ENCODE results near the gene FNDC3A. TPM values are rescaled to one million over a fixed set of nuclear protein-coding genes. Genes with fewer than 3 reads are reported as not detected.

Gene FNDC3A
- total and polyA plus RNA-seq, 4 donors: 14.9 to 70.2 (median 47.3) TPM

DNA sequence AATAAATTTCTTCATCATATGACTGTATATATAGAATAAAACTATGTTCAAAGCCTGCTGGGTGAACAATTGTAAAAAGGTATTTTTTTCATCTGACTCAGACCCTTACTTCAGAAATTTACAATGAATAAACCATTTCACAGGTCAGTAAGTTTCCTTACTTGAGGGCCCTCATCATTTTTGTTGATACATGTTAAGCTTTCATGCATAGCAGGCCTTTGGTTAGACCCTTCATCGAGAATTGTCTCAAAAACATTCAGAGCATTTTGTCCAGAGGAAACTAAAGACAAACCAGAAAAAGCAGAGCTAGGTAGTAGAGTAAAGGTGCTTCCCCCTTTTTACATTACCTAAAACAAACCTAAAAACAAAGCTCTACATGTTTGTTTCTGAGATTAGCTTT, 46.2 kb downstream of the FNDC3A start:
- Histone ChIP-seq H3K36me3 (ENCODE audit: control insufficient read depth in 1 of 2, insufficient read depth in 2 of 2, low read length in 1 of 2) (peaks cover 0 to 2% of the 10 kb centered on the region in 2 donors), H3K27me3 (ENCODE audit: control insufficient read depth in 1 of 2, insufficient read depth in 2 of 2, low read length in 1 of 2) (no peaks in the 10 kb centered on the region), H3K27ac (ENCODE audit: low read depth in 1 of 2, low read length in 2 of 2) (no peak overlapping the region), H3K4me1 (ENCODE audit: control insufficient read depth in 1 of 2, insufficient read depth in 2 of 2, low read length in 2 of 2) (no peaks in the 10 kb centered on the region), H3K4me3 (ENCODE audit: low read length in 2 of 2) (no peak overlapping the region), H3K9me3 (ENCODE audit: control insufficient read depth, low read length) (no peaks in the 10 kb centered on the region)
- intact Hi-C loops (cut with DNase I): no loop called here
- DNase-seq (no peak), ATAC-seq (ENCODE audit: low FRiP score) (no peak)
- 88 to 94% methylated on average over 1 of the region's 1 CpG for WGBS, 2 donors

- no peaks in the 10 kb centered on the region for H3K4me1 ChIP-seq (ENCODE audit: control insufficient read depth in 1 of 2, insufficient read depth in 2 of 2, low read length in 2 of 2)
- whole genome bisulfite sequencing, 2 donors: 62 to 65% methylated on average over 2 of the region's 2 CpGs
- H3K27me3 ChIP-seq (ENCODE audit: control insufficient read depth in 1 of 2, insufficient read depth in 2 of 2, low read length in 1 of 2): no peaks in the 10 kb centered on the region
- H3K4me3 ChIP-seq (ENCODE audit: low read length in 2 of 2): no peak overlapping the region
- intact Hi-C loops (cut with DNase I): no loop called here
- no peaks in the 10 kb centered on the region for H3K9me3 ChIP-seq (ENCODE audit: control insufficient read depth, low read length)
- peaks cover 0 to 2% of the 10 kb centered on the region in 2 donors for H3K36me3 ChIP-seq (ENCODE audit: control insufficient read depth in 1 of 2, insufficient read depth in 2 of 2, low read length in 1 of 2)
- ATAC-seq (ENCODE audit: low FRiP score) (no peak), DNase-seq (no peak)
- H3K27ac ChIP-seq (ENCODE audit: low read depth in 1 of 2, low read length in 2 of 2): no peak overlapping the region
Measured at GRCh38 chr13:49022472-49023144, 46.9 kb downstream of the FNDC3A start.

GRCh38 chr13:49023431-49023830, 47.7 kb downstream of the FNDC3A start:
- Histone ChIP-seq H3K27me3 (ENCODE audit: control insufficient read depth in 1 of 2, insufficient read depth in 2 of 2, low read length in 1 of 2) (no peaks in the 10 kb centered on the region), H3K36me3 (ENCODE audit: control insufficient read depth in 1 of 2, insufficient read depth in 2 of 2, low read length in 1 of 2) (peaks cover 0 to 2% of the 10 kb centered on the region in 2 donors), H3K4me1 (ENCODE audit: control insufficient read depth in 1 of 2, insufficient read depth in 2 of 2, low read length in 2 of 2) (no peaks in the 10 kb centered on the region), H3K4me3 (ENCODE audit: low read length in 2 of 2) (no peak overlapping the region), H3K27ac (ENCODE audit: low read depth in 1 of 2, low read length in 2 of 2) (no peak overlapping the region), H3K9me3 (ENCODE audit: control insufficient read depth, low read length) (no peaks in the 10 kb centered on the region)
- DNase-seq: no peak
- ATAC-seq (ENCODE audit: low FRiP score): no peak
- intact Hi-C loops (cut with DNase I): no loop called here

GRCh38 chr13:49026851-49027250, 51.1 kb downstream of the FNDC3A start:
- WGBS, 2 donors: 0 to 44% methylated on average over 1 of the region's 1 CpG
- no peaks in the 10 kb centered on the region for H3K4me1 ChIP-seq (ENCODE audit: control insufficient read depth in 1 of 2, insufficient read depth in 2 of 2, low read length in 2 of 2)
- intact Hi-C loops (cut with DNase I): no loop called here

GRCh38 chr13:49029570-49029969, 53.9 kb downstream of the FNDC3A start:
- WGBS, 2 donors: 95 to 98% methylated on average over 2 of the region's 2 CpGs
- Histone ChIP-seq H3K4me3 (ENCODE audit: low read length in 2 of 2) (no peak overlapping the region), H3K36me3 (ENCODE audit: control insufficient read depth in 1 of 2, insufficient read depth in 2 of 2, low read length in 1 of 2) (peaks cover 0 to 2% of the 10 kb centered on the region in 2 donors), H3K27me3 (ENCODE audit: control insufficient read depth in 1 of 2, insufficient read depth in 2 of 2, low read length in 1 of 2) (no peaks in the 10 kb centered on the region), H3K4me1 (ENCODE audit: control insufficient read depth in 1 of 2, insufficient read depth in 2 of 2, low read length in 2 of 2) (no peaks in the 10 kb centered on the region), H3K9me3 (ENCODE audit: control insufficient read depth, low read length) (no peaks in the 10 kb centered on the region), H3K27ac (ENCODE audit: low read depth in 1 of 2, low read length in 2 of 2) (no peak overlapping the region)
- ATAC-seq (ENCODE audit: low FRiP score) (no peak), DNase-seq (no peak)
- intact Hi-C loops (cut with DNase I): no loop called here

More at GRCh38 chr13:49026851-49027250, 51.1 kb downstream of the FNDC3A start:
- DNase-seq: no peak
- H3K27me3 ChIP-seq (ENCODE audit: control insufficient read depth in 1 of 2, insufficient read depth in 2 of 2, low read length in 1 of 2): no peaks in the 10 kb centered on the region
- no peak overlapping the region for H3K4me3 ChIP-seq (ENCODE audit: low read length in 2 of 2)
- no peak overlapping the region for H3K27ac ChIP-seq (ENCODE audit: low read depth in 1 of 2, low read length in 2 of 2)
- no peak for ATAC-seq (ENCODE audit: low FRiP score)
- no peaks in the 10 kb centered on the region for H3K9me3 ChIP-seq (ENCODE audit: control insufficient read depth, low read length)
- peaks cover 0 to 2% of the 10 kb centered on the region in 2 donors for H3K36me3 ChIP-seq (ENCODE audit: control insufficient read depth in 1 of 2, insufficient read depth in 2 of 2, low read length in 1 of 2)

DNA sequence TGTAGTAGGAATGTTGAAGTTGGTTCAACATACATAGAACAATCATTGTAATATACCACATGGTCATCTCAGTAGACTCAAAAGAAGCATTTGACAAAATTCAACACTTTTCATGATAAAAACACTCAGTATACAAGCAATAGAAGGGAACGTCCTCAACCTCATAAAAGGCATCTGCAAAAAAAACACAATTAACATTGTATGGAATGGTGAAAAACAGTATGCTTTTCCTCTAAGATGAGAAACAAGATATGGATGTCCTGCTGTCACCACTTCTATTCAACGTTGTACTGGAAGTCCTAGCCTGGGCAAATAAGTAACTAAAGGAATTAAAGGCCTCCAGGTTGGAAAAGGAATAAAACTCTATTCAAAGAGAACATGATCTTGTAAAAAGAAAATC, 54.5 kb downstream of the FNDC3A start:
- Histone ChIP-seq H3K4me1 (ENCODE audit: control insufficient read depth in 1 of 2, insufficient read depth in 2 of 2, low read length in 2 of 2) (no peaks in the 10 kb centered on the region), H3K36me3 (ENCODE audit: control insufficient read depth in 1 of 2, insufficient read depth in 2 of 2, low read length in 1 of 2) (peaks cover 0 to 2% of the 10 kb centered on the region in 2 donors), H3K4me3 (ENCODE audit: low read length in 2 of 2) (no peak overlapping the region), H3K9me3 (ENCODE audit: control insufficient read depth, low read length) (no peaks in the 10 kb centered on the region), H3K27ac (ENCODE audit: low read depth in 1 of 2, low read length in 2 of 2) (no peak overlapping the region), H3K27me3 (ENCODE audit: control insufficient read depth in 1 of 2, insufficient read depth in 2 of 2, low read length in 1 of 2) (no peaks in the 10 kb centered on the region)
- DNase-seq (no peak), ATAC-seq (ENCODE audit: low FRiP score) (no peak)
- WGBS, 2 donors: 81 to 95% methylated on average over 2 of the region's 2 CpGs
- intact Hi-C loops (cut with DNase I): no loop called here

DNA sequence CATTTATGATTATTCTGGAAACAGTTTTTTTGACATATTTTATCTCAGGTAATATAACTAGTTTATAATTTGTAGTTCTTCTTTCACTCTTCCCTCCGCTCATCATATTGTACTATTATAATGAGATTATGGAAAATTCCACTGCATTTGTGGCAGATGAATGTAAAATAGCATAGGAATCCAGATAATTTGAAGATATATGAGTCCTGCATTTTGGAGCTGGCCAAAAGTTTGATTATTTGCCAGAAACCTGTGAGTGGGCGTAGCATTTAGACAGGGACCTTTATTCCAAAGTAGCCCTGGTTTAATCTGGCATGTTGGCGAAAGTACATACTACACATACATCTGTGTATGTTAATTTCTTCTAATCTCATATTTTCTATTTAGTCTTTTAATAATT, 65.2 kb downstream of the FNDC3A start:
- ATAC-seq (ENCODE audit: low FRiP score) (no peak), DNase-seq (no peak)
- Histone ChIP-seq H3K27ac (ENCODE audit: low read depth in 1 of 2, low read length in 2 of 2) (no peak overlapping the region), H3K9me3 (ENCODE audit: control insufficient read depth, low read length) (no peaks in the 10 kb centered on the region), H3K4me1 (ENCODE audit: control insufficient read depth in 1 of 2, insufficient read depth in 2 of 2, low read length in 2 of 2) (no peaks in the 10 kb centered on the region), H3K36me3 (ENCODE audit: control insufficient read depth in 1 of 2, insufficient read depth in 2 of 2, low read length in 1 of 2) (no peaks in the 10 kb centered on the region), H3K27me3 (ENCODE audit: control insufficient read depth in 1 of 2, insufficient read depth in 2 of 2, low read length in 1 of 2) (no peaks in the 10 kb centered on the region), H3K4me3 (ENCODE audit: low read length in 2 of 2) (no peak overlapping the region)
- WGBS, 2 donors: 99% methylated on average over 3 of the region's 3 CpGs
- intact Hi-C loops (cut with DNase I): no loop called here

DNA sequence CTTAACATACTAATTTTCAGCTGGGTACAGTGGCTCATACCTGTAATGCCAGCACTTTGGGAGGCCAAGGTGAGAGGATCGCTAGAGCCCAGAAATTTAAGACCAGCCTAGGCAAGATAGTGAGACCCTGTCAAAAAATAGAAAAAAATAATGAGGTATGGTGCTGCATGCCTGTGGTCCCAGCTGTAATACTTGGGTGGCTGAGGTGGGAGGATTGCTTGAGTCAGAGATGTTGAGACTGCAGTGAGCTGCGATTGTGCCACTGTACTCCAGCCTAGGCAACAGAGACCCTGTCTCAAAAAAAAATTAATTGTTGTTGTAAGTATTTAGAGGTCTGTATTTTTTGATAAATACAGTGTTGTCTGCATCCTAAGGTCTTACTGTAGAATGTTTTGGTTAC, 66.8 kb downstream of the FNDC3A start:
- DNase-seq (no peak), ATAC-seq (ENCODE audit: low FRiP score) (no peak)
- no peaks in the 10 kb centered on the region for H3K36me3 ChIP-seq (ENCODE audit: control insufficient read depth in 1 of 2, insufficient read depth in 2 of 2, low read length in 1 of 2)
- H3K4me1 ChIP-seq (ENCODE audit: control insufficient read depth in 1 of 2, insufficient read depth in 2 of 2, low read length in 2 of 2): no peaks in the 10 kb centered on the region
- H3K4me3 ChIP-seq (ENCODE audit: low read length in 2 of 2): no peak overlapping the region
- no peak overlapping the region for H3K27ac ChIP-seq (ENCODE audit: low read depth in 1 of 2, low read length in 2 of 2)
- WGBS, 2 donors: 70 to 78% methylated on average over 2 of the region's 2 CpGs
- intact Hi-C loops (cut with DNase I): no loop called here
- H3K27me3 ChIP-seq (ENCODE audit: control insufficient read depth in 1 of 2, insufficient read depth in 2 of 2, low read length in 1 of 2): no peaks in the 10 kb centered on the region
- H3K9me3 ChIP-seq (ENCODE audit: control insufficient read depth, low read length): no peaks in the 10 kb centered on the region

GRCh38 chr13:49044008-49044407, 68.3 kb downstream of the FNDC3A start:
- ATAC-seq (ENCODE audit: low FRiP score) (no peak), DNase-seq (no peak)
- Histone ChIP-seq H3K9me3 (ENCODE audit: control insufficient read depth, low read length) (no peaks in the 10 kb centered on the region), H3K27ac (ENCODE audit: low read depth in 1 of 2, low read length in 2 of 2) (no peak overlapping the region), H3K36me3 (ENCODE audit: control insufficient read depth in 1 of 2, insufficient read depth in 2 of 2, low read length in 1 of 2) (no peaks in the 10 kb centered on the region), H3K4me1 (ENCODE audit: control insufficient read depth in 1 of 2, insufficient read depth in 2 of 2, low read length in 2 of 2) (no peaks in the 10 kb centered on the region), H3K4me3 (ENCODE audit: low read length in 2 of 2) (no peak overlapping the region), H3K27me3 (ENCODE audit: control insufficient read depth in 1 of 2, insufficient read depth in 2 of 2, low read length in 1 of 2) (no peaks in the 10 kb centered on the region)
- intact Hi-C loops (cut with DNase I): no loop called here
- 66 to 84% methylated on average over 3 of the region's 3 CpGs for WGBS, 2 donors
